ENCODE data around the gene PER1. TPM values are rescaled to one million over a fixed set of nuclear protein-coding genes. Genes with fewer than 3 reads are reported as not detected.

The PER1 gene
- 36.5 and 37.2 TPM in 2 replicates for total RNA-seq (2021)
- long read RNA-seq, partial matches to known transcripts = 20 of 22 reads
- long read RNA-seq, other reads (novel, unspliced or antisense) = 1 of 22 reads

- peak within 1 kb of the TSS; percentile 86 for H3K18ac ChIP-seq (ENCODE audit: insufficient read length, low read depth, low read length)
- peak within 1 kb of the TSS; percentile 95 to 98 (median 95); a peak in 5 of 7 replicates for H3K27ac Mint-ChIP-seq
- peak; percentile 99 for DNase-seq
- no peak within 1 kb of the TSS for H4K91ac ChIP-seq (ENCODE audit: insufficient read length, low read depth, low read length)
- no peak within 1 kb of the TSS for H2BK15ac ChIP-seq (ENCODE audit: low read depth, low read length)
- no peaks in the 10 kb centered on the region for H3K79me2 ChIP-seq (ENCODE audit: insufficient read depth, low read length)
- peak within 1 kb of the TSS; percentile 90 to 97 for H3K4me3 Mint-ChIP-seq
- H2BK5ac ChIP-seq (ENCODE audit: insufficient read length, low read length) = no peak within 1 kb of the TSS
- H2BK12ac ChIP-seq (ENCODE audit: insufficient read length, low read depth, low read length) = peak within 1 kb of the TSS; percentile 83
- TF ChIP-seq CTCF (conservative IDR thresholded peaks at IDR 0.05) = no peak
- H3K27ac ChIP-seq (ENCODE audit: insufficient read length, low read depth, low read length) = no peak within 1 kb of the TSS
- H2AFZ ChIP-seq (ENCODE audit: low read length) = no peak within 1 kb of the TSS
- H3K14ac ChIP-seq (ENCODE audit: insufficient read depth, low read length) = peak within 1 kb of the TSS; percentile 94
- no peak within 1 kb of the TSS for H3K23ac ChIP-seq (ENCODE audit: insufficient read length, low read depth, low read length)
- H2BK120ac ChIP-seq (ENCODE audit: low read depth, low read length, poor library complexity, severe bottlenecking) = no peak within 1 kb of the TSS
- peak within 1 kb of the TSS; percentile 87 for H3K4me2 ChIP-seq (ENCODE audit: insufficient read depth, insufficient read length, low read length)
- H3K9me3 Mint-ChIP-seq = no peaks in the 10 kb centered on the region
- H3T11ph ChIP-seq (ENCODE audit: low read length) = no peak within 1 kb of the TSS
- H4K5ac ChIP-seq (ENCODE audit: insufficient read length, low read depth, low read length) = no peak within 1 kb of the TSS
- no peak within 1 kb of the TSS for H3K4ac ChIP-seq (ENCODE audit: low read depth, low read length)
- peaks cover 3% of the 10 kb centered on the region for H3K27me3 Mint-ChIP-seq (ENCODE audit: low read depth)
- no peak within 1 kb of the TSS for H2AK5ac ChIP-seq (ENCODE audit: insufficient read length, low read length)
- H4K20me1 ChIP-seq (ENCODE audit: control insufficient read depth, insufficient read depth, insufficient read length) = no peaks in the 10 kb centered on the region
- H4K8ac ChIP-seq (replicated peaks; ENCODE audit: insufficient read length, low read depth, low read length) = no peak within 1 kb of the TSS
- no peak within 1 kb of the TSS for H2BK20ac ChIP-seq (ENCODE audit: low read depth, low read length, poor library complexity, severe bottlenecking)
- no peaks in the 10 kb centered on the region for H3K9me3 ChIP-seq (ENCODE audit: control insufficient read depth, low read depth, low read length)
- H3K79me1 ChIP-seq (ENCODE audit: insufficient read depth, low read depth, low read length, poor library complexity, severe bottlenecking) = peaks cover 2% of the 10 kb centered on the region
- peaks cover 21 to 25% of the 10 kb centered on the region in 2 experiments for H3K4me1 Mint-ChIP-seq
- H3K23me2 ChIP-seq (ENCODE audit: insufficient read length, low read depth, low read length, poor library complexity, severe bottlenecking) = peaks cover 21% of the 10 kb centered on the region
- H3K27me3 ChIP-seq (ENCODE audit: insufficient read depth, low read length) = no peaks in the 10 kb centered on the region
- no CpG with 5 or more reads among the region's 42 CpGs for WGBS (ENCODE audit: extremely low coverage, insufficient read length, low lambda C conversion rate)
- peaks cover 5% of the 10 kb centered on the region for H3K4me1 ChIP-seq (ENCODE audit: insufficient read depth, low read length)
- H3K9ac ChIP-seq (ENCODE audit: extremely low read depth, insufficient read length, low read length) = peak within 1 kb of the TSS; percentile 82
- H3K36me3 Mint-ChIP-seq (ENCODE audit: insufficient read depth in 1 of 3, low read depth in 3 of 3) = peaks cover 17 to 27% (median 24%) of the 10 kb centered on the region in 3 experiments; a peak in 6 of 7 replicates
- H3K56ac ChIP-seq (ENCODE audit: insufficient read length, low read depth, low read length) = no peak within 1 kb of the TSS
These were observed at the start of gene PER1 for GRCh38 chr17:8152112-8152775. TSS of gene PER1 (minus strand) at chr17:8152404. CDS start at chr17:8150706, 1,698 bp downstream.
